GM12801 (cell line): ENCODE data around the gene PPP1R36.

Experiments
- CTCF ChIP-seq: IDR thresholded peaks from one replicate; pipeline ENCODE4 v1.5.1; 2011; ENCODE audit warnings: control low read depth; ENCODE audit not compliant: insufficient read length; ENCODE audit errors: extremely low read depth

Gene PPP1R36

GRCh38 chr14:64510825-64511671 lies 38.7 kb upstream of the PPP1R36 start:
- peak; percentile 34 for TF ChIP-seq CTCF

- no peak for TF ChIP-seq CTCF
Measured at GRCh38 chr14:64513271-64513670, 36.5 kb upstream of the PPP1R36 start.

- no peak for TF ChIP-seq CTCF
Measured at GRCh38 chr14:64515053-64515452, 34.7 kb upstream of the PPP1R36 start.

GRCh38 chr14:64516969-64517368 lies 32.8 kb upstream of the PPP1R36 start:
- TF ChIP-seq CTCF, result no peak

- TF ChIP-seq CTCF, result no peak
Measured at GRCh38 chr14:64518229-64518628, 31.5 kb upstream of the PPP1R36 start.

- no peak for TF ChIP-seq CTCF
Measured at GRCh38 chr14:64520699-64521098, 29.1 kb upstream of the PPP1R36 start.

- no peak for TF ChIP-seq CTCF
Measured at GRCh38 chr14:64522591-64523355, 27.0 kb upstream of the PPP1R36 start.
